Stimulated activated CD4-positive, alpha-beta T cell treated with anti-CD3 and anti-CD28 coated beads, Interleukin-4, amount 100 ng/mL, for 48 hours (primary cell): ENCODE results near the gene MACO1.

Experiments used
- DNase-seq, 2 donors: peaks; one replicate each; pipeline ENCODE4 v3.0.0-alpha.2; 2020; ENCODE audit warnings: low read depth in 2 of 2

MACO1 gene

DNA sequence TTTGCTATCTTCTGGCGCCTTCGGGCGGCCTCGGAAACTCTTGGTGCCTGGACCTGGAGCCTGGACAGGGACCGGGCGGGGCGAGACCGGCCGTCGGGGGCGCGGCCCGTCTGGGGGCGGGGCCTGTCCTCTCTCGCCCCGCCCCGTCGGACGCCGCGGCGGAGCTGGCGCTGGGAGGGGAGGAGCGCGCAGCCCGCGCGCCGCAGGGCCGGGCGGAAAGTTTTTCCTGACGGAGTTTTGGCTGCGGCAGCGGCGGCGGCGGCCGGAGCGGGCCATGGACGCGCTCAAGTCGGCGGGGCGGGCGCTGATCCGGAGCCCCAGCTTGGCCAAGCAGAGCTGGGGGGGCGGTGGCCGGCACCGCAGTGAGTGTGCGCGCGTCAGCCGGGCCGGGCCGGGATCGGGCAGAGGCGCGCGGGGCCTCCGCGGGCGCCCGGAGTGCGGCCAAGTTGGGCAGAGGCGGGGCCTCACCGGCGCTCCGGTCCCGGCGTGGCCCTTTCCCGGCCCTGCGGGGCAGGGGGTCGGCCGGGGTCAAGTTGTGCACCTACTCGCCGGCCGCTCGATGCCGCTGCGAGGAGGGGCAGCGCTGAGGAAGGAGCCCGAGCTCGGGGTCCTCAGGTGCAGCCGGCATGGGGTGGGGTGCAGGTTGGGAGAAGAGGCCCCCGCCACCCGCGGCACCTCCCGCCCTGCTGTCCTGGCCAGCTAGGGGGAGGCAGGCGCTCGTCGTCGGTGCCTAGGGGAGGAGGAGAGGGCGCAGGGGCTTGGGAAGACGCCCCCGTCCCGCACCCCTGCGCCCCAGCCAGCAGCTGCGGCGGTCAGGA lies 112.9 kb downstream of the MACO1 start, which contains the start of gene LDLRAP1:
TSS of gene LDLRAP1 (plus strand) at position 182 of the 818 bp plus-strand sequence. CDS start at position 275, 93 bp downstream.
- DNase-seq = peak; percentile 53 to 62

DNA sequence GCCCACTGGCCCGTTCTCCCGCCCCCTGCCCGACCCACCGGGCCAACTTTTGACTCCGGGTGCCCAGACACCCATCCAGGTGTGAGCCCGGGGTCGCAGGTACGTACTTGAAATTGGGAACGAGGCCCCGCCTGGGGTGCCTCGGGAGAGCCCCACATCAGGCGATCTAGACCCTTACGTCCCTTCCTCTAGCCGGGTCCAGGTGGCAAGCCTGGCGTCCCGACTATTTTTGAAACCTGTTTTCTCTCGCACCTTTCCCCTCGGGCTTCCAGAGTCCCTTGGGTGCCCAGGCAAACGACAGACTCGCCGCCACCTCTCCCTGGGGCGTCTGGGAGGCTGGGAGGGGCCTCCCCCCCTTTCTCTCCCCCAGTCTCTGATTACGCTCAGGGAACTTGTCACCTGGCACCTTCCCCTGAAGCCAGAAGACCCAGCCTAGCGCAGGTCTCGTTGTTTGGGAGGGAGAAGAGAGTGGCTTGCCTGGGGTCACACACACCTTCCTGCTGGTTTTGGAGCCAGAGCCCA lies 113.6 kb downstream of the MACO1 start:
- DNase-seq = no peak

DNA sequence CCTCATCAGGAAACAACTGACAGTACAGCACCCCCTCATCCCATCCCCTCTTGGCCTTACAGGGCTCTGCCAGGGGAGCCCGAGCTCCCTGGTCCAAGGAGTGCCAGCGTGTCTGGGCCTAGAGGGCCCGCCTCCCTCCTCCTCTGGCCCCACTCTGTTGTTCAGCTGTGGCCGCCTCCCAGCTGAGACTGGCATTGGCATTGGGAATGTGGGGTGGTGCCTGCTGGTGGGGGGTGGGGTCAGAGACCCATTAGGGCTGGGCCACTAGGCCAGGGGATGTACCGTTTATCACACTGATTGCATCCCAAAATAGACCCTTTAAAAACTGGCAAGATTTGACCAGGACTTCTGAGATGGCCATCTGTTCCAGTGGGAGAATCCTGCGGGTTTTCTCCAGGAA lies 114.1 kb downstream of the MACO1 start:
- DNase-seq = no peak

DNA sequence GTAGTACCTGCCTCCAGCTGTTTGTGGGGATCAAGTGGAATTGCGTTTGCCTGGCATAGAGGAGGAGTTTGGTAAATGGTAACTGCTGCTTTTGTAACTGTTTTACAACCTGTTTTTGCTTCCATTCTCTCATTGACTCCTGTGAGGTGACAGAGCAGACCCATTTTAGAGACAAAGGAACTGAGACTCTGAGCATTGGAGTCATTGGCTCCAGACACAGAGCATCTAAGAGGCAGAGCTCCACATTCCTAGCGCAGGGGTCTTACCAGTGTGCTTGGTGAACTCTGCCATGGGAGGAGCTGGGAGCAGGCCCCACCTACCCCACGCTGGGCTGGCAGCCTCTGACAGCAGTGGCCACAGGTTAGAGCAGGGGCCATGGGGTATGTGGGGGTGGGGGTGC lies 115.1 kb downstream of the MACO1 start:
- DNase-seq = no peak

DNA sequence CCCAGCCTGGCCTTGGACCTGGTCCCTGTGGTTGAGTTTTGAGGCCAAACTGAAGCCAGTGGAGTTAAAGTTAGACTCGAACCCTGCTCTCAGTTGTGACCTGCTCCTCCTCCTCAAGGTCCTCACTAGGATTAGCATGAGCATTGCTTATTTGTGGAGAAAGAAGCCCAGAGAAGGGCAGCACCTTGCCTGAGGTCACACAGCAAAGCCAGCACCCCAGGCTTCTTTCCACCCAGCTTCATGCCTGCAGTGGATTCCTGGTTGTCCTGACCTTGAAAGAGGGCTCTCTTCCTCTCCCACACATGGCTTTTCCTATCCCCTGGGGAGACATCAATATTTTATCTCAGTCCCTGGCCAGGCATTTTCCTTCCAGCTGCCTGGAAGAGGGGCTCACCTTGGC lies 115.5 kb downstream of the MACO1 start:
- no peak for DNase-seq

DNA sequence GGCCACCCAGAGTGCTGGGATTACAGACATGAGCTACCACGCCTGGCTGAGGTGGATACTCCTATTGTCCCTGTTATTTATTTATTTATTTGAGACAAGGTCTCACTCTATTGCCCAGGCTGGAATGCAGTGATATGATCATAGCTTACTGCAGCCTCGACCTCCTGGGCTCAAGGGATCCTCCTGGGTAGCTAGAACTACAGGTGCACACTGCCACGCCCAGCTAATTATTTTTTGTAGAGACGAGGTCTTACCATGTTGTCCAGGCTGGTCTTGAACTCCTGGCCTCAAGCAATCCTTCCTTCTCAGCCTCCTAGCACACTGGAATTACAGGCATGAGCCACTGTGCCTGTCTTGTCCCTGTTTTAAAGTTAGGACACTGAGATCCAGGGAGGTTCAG lies 117.9 kb downstream of the MACO1 start:
- no peak for DNase-seq

DNA sequence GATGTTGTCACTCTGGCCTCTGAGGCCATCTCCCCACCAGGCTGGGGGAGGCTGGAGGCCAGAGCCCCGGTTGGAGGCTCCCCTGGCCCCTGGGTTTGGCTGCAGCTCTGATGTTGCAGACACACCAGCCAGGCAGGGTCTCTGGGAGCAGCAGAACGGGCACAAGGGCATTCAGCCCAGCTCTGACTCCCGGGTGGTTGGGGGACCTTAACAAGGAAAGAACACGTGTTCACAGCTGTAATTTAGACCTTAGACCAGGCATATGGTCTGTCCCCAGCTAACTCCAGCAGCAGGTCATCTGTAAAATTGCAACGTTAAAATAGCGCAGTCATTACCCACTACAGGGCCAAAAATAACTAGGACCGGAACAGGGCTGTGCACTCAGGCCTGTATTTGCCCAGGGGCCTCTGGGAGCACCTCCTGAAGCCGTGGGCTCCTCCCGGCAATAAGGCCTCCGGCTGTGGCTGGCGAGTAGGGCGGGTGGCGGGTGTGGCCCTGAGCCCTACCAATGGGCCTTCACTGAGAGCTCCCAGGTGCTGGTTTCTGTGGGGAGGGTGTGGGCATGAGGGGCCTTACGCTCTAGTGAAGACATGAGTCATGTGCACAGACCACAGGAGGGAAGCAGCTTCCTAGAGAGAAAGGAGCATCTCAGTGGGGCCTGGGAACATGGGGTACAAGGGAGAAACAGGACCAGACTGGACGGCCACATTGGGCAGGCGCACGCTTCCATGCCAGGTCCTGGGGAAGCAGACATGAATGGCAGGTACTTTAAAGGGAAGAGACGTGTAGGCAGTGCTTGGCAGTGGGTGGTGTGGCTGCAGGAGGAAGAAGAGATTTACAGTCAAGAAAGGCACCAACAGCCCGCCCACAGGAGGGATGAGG lies 118.8 kb downstream of the MACO1 start:
- DNase-seq = peak; percentile 78 to 84
